Astrocyte (in vitro differentiated cells and primary cell): ENCODE data around the gene ZNF71. TPM values are rescaled to one million over a fixed set of nuclear protein-coding genes. Genes with fewer than 3 reads are reported as not detected.

Source experiments
- DNase-seq: peaks from one replicate; pipeline ENCODE4 v3.0.0-alpha.2; 2010; ENCODE audit warnings: low read depth
- FAIRE-seq: peaks from 2 replicates; lab custom pipeline; 2011; peaks lifted over from hg19 to GRCh38; lab: Jason Lieb, UNC
- H2AFZ ChIP-seq: 2 replicates; pipeline ENCODE4 v1.6.0; 2012; ENCODE audit warnings: low read depth, low read length, inconsistent platforms
- H3K27ac ChIP-seq: 2 replicates; pipeline ENCODE4 v1.5.1; 2011; ENCODE audit warnings: low read depth, low read length, inconsistent platforms
- H3K27me3 ChIP-seq: 2 replicates; pipeline ENCODE4 v1.6.0; 2011; ENCODE audit warnings: low read length, inconsistent platforms; ENCODE audit not compliant: insufficient read depth
- H3K36me3 ChIP-seq: 2 replicates; pipeline ENCODE4 v1.5.1; 2011; ENCODE audit warnings: low read length, inconsistent platforms; ENCODE audit not compliant: insufficient read depth
- H3K4me1 ChIP-seq: 2 replicates; pipeline ENCODE4 v1.5.1; 2011; ENCODE audit warnings: low read length, inconsistent platforms; ENCODE audit not compliant: insufficient read depth
- H3K4me2 ChIP-seq: 2 replicates; pipeline ENCODE4 v1.6.0; 2012; ENCODE audit warnings: low read length, inconsistent platforms
- H3K4me3 ChIP-seq: 2 replicates; pipeline ENCODE4 v1.5.1; 2011; ENCODE audit warnings: low read depth, mild to moderate bottlenecking, low read length, inconsistent platforms; ENCODE audit not compliant: insufficient read depth
- H3K79me2 ChIP-seq: 2 replicates; pipeline ENCODE4 v1.6.0; 2012; ENCODE audit warnings: mild to moderate bottlenecking, low read length, inconsistent platforms; ENCODE audit not compliant: insufficient read depth
- H3K9ac ChIP-seq: 2 replicates; pipeline ENCODE4 v1.6.0; 2012; ENCODE audit warnings: mild to moderate bottlenecking, low read length, inconsistent platforms
- H3K9me3 ChIP-seq: 2 replicates; pipeline ENCODE4 v1.5.1; 2012; ENCODE audit warnings: low read depth, mild to moderate bottlenecking, low read length, inconsistent platforms; ENCODE audit not compliant: insufficient read depth
- H4K20me1 ChIP-seq: 2 replicates; pipeline ENCODE4 v1.6.0; 2012; ENCODE audit warnings: low read length, inconsistent platforms; ENCODE audit not compliant: insufficient read depth
- H3K27ac Mint-ChIP-seq: one replicate; pipeline ENCODE4 v1.8.0; 2021; ENCODE audit warnings: mild to moderate bottlenecking, mixed read lengths; ENCODE audit not compliant: unreplicated experiment
- H3K27me3 Mint-ChIP-seq: one replicate; pipeline ENCODE4 v1.8.0; 2021; ENCODE audit warnings: low read depth, mixed read lengths; ENCODE audit not compliant: unreplicated experiment
- H3K36me3 Mint-ChIP-seq: one replicate; pipeline ENCODE4 v1.8.0; 2021; ENCODE audit warnings: low read depth, mixed read lengths; ENCODE audit not compliant: unreplicated experiment
- H3K4me1 Mint-ChIP-seq: one replicate; pipeline ENCODE4 v1.8.0; 2021; ENCODE audit warnings: low read depth, mixed read lengths; ENCODE audit not compliant: unreplicated experiment
- H3K4me3 Mint-ChIP-seq: one replicate; pipeline ENCODE4 v1.8.0; 2021; ENCODE audit warnings: mild to moderate bottlenecking, moderate library complexity, mixed read lengths; ENCODE audit not compliant: unreplicated experiment
- H3K9me3 Mint-ChIP-seq: one replicate; pipeline ENCODE4 v1.8.0; 2021; ENCODE audit warnings: mild to moderate bottlenecking, mixed read lengths; ENCODE audit not compliant: unreplicated experiment
- EZH2 ChIP-seq: IDR thresholded peaks from 2 replicates; pipeline ENCODE4 v1.6.1; 2012; ENCODE audit warnings: mild to moderate bottlenecking, low read length, inconsistent platforms; ENCODE audit not compliant: insufficient read depth
- total RNA-seq: library from RNA; stranded (reverse); gene quantifications from 2 replicates; pipeline ENCODE4 v1.2.1, GENCODE V29; 2021
- TF ChIP-seq, protein P1 (sequence below): IDR thresholded peaks from 2 replicates; pipeline ENCODE4 v1.5.1; 2011; ENCODE audit warnings: low read depth, mild to moderate bottlenecking, inconsistent platforms, low read length, moderate library complexity; ENCODE audit not compliant: insufficient read depth

ZNF71 gene
- total RNA-seq, 1 donor from 2014 or later, result 12.2 TPM

DNA sequence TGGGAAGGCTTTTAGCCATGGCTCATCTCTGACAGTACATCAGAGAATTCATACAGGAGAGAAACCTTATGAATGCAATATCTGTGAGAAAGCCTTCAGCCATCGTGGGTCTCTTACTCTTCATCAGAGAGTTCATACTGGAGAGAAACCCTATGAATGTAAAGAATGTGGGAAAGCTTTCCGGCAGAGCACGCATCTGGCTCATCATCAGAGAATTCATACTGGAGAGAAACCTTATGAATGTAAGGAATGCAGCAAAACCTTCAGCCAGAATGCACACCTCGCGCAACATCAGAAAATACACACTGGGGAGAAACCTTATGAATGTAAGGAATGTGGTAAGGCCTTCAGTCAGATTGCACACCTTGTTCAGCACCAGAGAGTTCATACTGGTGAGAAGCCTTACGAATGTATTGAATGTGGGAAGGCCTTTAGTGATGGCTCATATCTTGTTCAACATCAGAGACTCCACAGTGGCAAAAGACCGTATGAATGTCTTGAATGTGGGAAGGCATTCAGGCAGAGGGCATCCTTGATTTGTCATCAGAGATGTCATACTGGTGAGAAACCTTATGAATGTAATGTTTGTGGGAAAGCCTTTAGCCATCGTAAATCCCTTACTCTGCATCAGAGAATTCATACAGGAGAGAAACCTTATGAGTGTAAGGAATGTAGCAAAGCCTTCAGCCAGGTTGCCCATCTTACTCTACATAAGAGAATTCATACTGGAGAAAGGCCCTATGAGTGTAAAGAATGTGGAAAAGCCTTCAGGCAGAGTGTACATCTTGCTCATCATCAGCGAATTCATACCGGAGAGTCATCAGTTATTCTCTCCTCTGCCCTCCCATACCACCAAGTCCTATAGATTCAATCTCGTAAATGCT, 17.1 kb upstream of the ZNF71 start:
- peaks cover 37% of the 10 kb centered on the region for H3K36me3 ChIP-seq
- no peak for FAIRE-seq

DNA sequence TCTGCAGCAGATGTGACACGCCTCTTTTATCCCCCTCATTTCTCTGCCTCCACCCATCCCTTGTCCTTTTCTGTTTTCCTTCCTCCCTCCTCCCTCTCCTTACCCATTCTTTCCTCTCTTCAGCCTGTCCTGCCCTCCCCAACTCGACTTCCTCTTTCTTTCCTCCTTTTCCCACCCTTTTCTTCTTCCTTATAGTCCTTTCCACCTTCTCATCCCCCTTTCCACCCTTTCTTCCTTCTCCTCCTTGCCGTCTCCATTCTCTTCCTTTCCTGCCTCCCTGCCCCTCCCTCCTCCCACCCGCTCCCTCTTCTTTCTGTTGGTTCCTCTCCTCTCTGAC, 688 bp upstream of the ZNF71 start:
- Histone ChIP-seq H3K9me3 (peaks cover 10% of the 10 kb centered on the region), H3K4me3 (no peak overlapping the region), H3K9ac (peak overlapping the region; percentile 92), H4K20me1 (peaks cover 18% of the 10 kb centered on the region), H3K27ac (no peak overlapping the region), H3K4me1 (peaks cover 11% of the 10 kb centered on the region), H3K4me2 (peak overlapping the region; percentile 100), H3K36me3 (peaks cover 3% of the 10 kb centered on the region), H3K79me2 (peaks cover 42% of the 10 kb centered on the region), H3K27me3 (no peaks in the 10 kb centered on the region), H2AFZ (peak overlapping the region; percentile 96)
- Mint-ChIP-seq H3K9me3 (peaks cover 23% of the 10 kb centered on the region), H3K27me3 (peaks cover 2% of the 10 kb centered on the region), H3K36me3 (peaks cover 25% of the 10 kb centered on the region), H3K27ac (no peak overlapping the region), H3K4me1 (peaks cover 12% of the 10 kb centered on the region), H3K4me3 (peak overlapping the region; percentile 100)
- DNase-seq, result no peak
- TF ChIP-seq, protein P1, sequence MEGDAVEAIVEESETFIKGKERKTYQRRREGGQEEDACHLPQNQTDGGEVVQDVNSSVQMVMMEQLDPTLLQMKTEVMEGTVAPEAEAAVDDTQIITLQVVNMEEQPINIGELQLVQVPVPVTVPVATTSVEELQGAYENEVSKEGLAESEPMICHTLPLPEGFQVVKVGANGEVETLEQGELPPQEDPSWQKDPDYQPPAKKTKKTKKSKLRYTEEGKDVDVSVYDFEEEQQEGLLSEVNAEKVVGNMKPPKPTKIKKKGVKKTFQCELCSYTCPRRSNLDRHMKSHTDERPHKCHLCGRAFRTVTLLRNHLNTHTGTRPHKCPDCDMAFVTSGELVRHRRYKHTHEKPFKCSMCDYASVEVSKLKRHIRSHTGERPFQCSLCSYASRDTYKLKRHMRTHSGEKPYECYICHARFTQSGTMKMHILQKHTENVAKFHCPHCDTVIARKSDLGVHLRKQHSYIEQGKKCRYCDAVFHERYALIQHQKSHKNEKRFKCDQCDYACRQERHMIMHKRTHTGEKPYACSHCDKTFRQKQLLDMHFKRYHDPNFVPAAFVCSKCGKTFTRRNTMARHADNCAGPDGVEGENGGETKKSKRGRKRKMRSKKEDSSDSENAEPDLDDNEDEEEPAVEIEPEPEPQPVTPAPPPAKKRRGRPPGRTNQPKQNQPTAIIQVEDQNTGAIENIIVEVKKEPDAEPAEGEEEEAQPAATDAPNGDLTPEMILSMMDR, result no peak
- no peak for TF ChIP-seq EZH2
- no peak for FAIRE-seq

More for the DNA sequence above, 17.1 kb upstream of the ZNF71 start:
- H2AFZ ChIP-seq, result no peak overlapping the region
- no peaks in the 10 kb centered on the region for H3K79me2 ChIP-seq
- Mint-ChIP-seq H3K4me3 (no peak overlapping the region), H3K27me3 (no peaks in the 10 kb centered on the region), H3K27ac (no peak overlapping the region), H3K9me3 (peaks cover 81% of the 10 kb centered on the region), H3K36me3 (peaks cover 79% of the 10 kb centered on the region), H3K4me1 (no peaks in the 10 kb centered on the region)
- H3K9me3 ChIP-seq, result peaks cover 66% of the 10 kb centered on the region
- no peaks in the 10 kb centered on the region for H4K20me1 ChIP-seq
- H3K4me3 ChIP-seq, result no peak overlapping the region
- H3K27me3 ChIP-seq, result no peaks in the 10 kb centered on the region
- TF ChIP-seq EZH2, result no peak
- TF ChIP-seq, protein P1, result no peak
- no peaks in the 10 kb centered on the region for H3K4me1 ChIP-seq
- H3K4me2 ChIP-seq, result no peak overlapping the region
- H3K27ac ChIP-seq, result no peak overlapping the region
- DNase-seq, result no peak
- H3K9ac ChIP-seq, result no peak overlapping the region

- TF ChIP-seq, protein P1, result no peak
- TF ChIP-seq EZH2, result no peak
- H3K9ac ChIP-seq, result peak overlapping the region; percentile 92
- H3K4me1 ChIP-seq, result peaks cover 11% of the 10 kb centered on the region
- Mint-ChIP-seq H3K36me3 (peaks cover 27% of the 10 kb centered on the region), H3K4me3 (peak overlapping the region; percentile 100), H3K27me3 (peaks cover 2% of the 10 kb centered on the region), H3K27ac (peak overlapping the region; percentile 95), H3K4me1 (peaks cover 12% of the 10 kb centered on the region), H3K9me3 (peaks cover 23% of the 10 kb centered on the region)
- H3K27me3 ChIP-seq, result no peaks in the 10 kb centered on the region
- peak overlapping the region; percentile 31 for H3K27ac ChIP-seq
- H3K4me2 ChIP-seq, result peak overlapping the region; percentile 100
- H3K79me2 ChIP-seq, result peaks cover 45% of the 10 kb centered on the region
- no peaks in the 10 kb centered on the region for H3K9me3 ChIP-seq
- FAIRE-seq (no peak), DNase-seq (peak; percentile 28)
- peak overlapping the region; percentile 96 for H3K4me3 ChIP-seq
- H2AFZ ChIP-seq, result peak overlapping the region; percentile 96
- H3K36me3 ChIP-seq, result peaks cover 3% of the 10 kb centered on the region
- H4K20me1 ChIP-seq, result peaks cover 20% of the 10 kb centered on the region
Measured at GRCh38 chr19:56595548-56595899, 422 bp downstream of the ZNF71 start.
